RWPE2 (cell line): ENCODE measurements around the gene CLCN3.
"Not testable (repeated sequence)": the region's sequence is repeated elsewhere in the genome, so short reads cannot be mapped to it uniquely, and the experiment has no call there.

ENCODE experiments used
- ATAC-seq: fragments of 200-7000 bp; cut with Tn5 transposase; 3 replicates; pipeline ENCODE4 v1.9.1; 2021; ENCODE audit warnings: low read depth
- DNase-seq: peaks from one replicate; pipeline ENCODE4 v3.0.0-alpha.2; 2020; ENCODE audit warnings: low spot score
- H3K27ac ChIP-seq: fragments of 450-650 bp; 2 replicates; pipeline ENCODE4 v1.5.1; 2017; ENCODE audit warnings: mild to moderate bottlenecking; ENCODE audit not compliant: poor library complexity, severe bottlenecking
- H3K27me3 ChIP-seq: fragments of 250-450 bp; sonication (Bioruptor Pico); 2 replicates; pipeline ENCODE4 v1.5.1; 2021; ENCODE audit warnings: mild to moderate bottlenecking, moderate library complexity; ENCODE audit not compliant: insufficient read depth, poor library complexity, severe bottlenecking
- H3K36me3 ChIP-seq: fragments of 250-450 bp; sonication (Bioruptor Pico); 2 replicates; pipeline ENCODE4 v1.5.1; 2020; ENCODE audit warnings: low read depth, mild to moderate bottlenecking, moderate library complexity
- H3K4me1 ChIP-seq: fragments of 250-450 bp; sonication (Bioruptor Pico); 2 replicates; pipeline ENCODE4 v1.5.1; 2021; ENCODE audit warnings: mild to moderate bottlenecking, moderate library complexity; ENCODE audit not compliant: insufficient read depth, poor library complexity, severe bottlenecking
- H3K4me3 ChIP-seq: fragments of 250-450 bp; sonication (Bioruptor Pico); 2 replicates; pipeline ENCODE4 v1.5.1; 2021; ENCODE audit warnings: mild to moderate bottlenecking, moderate library complexity; ENCODE audit not compliant: severe bottlenecking
- H3K9me3 ChIP-seq: fragments of 250-450 bp; sonication (Bioruptor Pico); 2 replicates; pipeline ENCODE4 v1.5.1; 2021; ENCODE audit warnings: mild to moderate bottlenecking, moderate library complexity; ENCODE audit not compliant: severe bottlenecking
- TF ChIP-seq, protein P1 (sequence below): fragments of 450-650 bp; IDR thresholded peaks from one replicate; pipeline ENCODE4 v1.5.1; 2017; ENCODE audit warnings: mild to moderate bottlenecking, moderate library complexity; ENCODE audit not compliant: poor library complexity, severe bottlenecking

Gene CLCN3

GRCh38 chr4:169727616-169728015 lies 107.2 kb downstream of the CLCN3 start:
- ATAC-seq (no peak), DNase-seq (no peak)
- no peak overlapping the region for H3K27ac ChIP-seq
- no peak overlapping the region for H3K4me3 ChIP-seq
- H3K4me1 ChIP-seq = no peaks in the 10 kb centered on the region
- TF ChIP-seq, protein P1, sequence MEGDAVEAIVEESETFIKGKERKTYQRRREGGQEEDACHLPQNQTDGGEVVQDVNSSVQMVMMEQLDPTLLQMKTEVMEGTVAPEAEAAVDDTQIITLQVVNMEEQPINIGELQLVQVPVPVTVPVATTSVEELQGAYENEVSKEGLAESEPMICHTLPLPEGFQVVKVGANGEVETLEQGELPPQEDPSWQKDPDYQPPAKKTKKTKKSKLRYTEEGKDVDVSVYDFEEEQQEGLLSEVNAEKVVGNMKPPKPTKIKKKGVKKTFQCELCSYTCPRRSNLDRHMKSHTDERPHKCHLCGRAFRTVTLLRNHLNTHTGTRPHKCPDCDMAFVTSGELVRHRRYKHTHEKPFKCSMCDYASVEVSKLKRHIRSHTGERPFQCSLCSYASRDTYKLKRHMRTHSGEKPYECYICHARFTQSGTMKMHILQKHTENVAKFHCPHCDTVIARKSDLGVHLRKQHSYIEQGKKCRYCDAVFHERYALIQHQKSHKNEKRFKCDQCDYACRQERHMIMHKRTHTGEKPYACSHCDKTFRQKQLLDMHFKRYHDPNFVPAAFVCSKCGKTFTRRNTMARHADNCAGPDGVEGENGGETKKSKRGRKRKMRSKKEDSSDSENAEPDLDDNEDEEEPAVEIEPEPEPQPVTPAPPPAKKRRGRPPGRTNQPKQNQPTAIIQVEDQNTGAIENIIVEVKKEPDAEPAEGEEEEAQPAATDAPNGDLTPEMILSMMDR = no peak
- peaks cover 22% of the 10 kb centered on the region for H3K36me3 ChIP-seq
- no peaks in the 10 kb centered on the region for H3K27me3 ChIP-seq
- H3K9me3 ChIP-seq = no peaks in the 10 kb centered on the region

- ATAC-seq (no peak), DNase-seq (no peak)
- H3K36me3 ChIP-seq = peaks cover 24% of the 10 kb centered on the region
- TF ChIP-seq, protein P1 = no peak
- no peaks in the 10 kb centered on the region for H3K4me1 ChIP-seq
- H3K27me3 ChIP-seq = no peaks in the 10 kb centered on the region
- H3K27ac ChIP-seq = no peak overlapping the region
- no peaks in the 10 kb centered on the region for H3K9me3 ChIP-seq
- no peak overlapping the region for H3K4me3 ChIP-seq
Observed at GRCh38 chr4:169730564-169730963, 110.2 kb downstream of the CLCN3 start.

DNA sequence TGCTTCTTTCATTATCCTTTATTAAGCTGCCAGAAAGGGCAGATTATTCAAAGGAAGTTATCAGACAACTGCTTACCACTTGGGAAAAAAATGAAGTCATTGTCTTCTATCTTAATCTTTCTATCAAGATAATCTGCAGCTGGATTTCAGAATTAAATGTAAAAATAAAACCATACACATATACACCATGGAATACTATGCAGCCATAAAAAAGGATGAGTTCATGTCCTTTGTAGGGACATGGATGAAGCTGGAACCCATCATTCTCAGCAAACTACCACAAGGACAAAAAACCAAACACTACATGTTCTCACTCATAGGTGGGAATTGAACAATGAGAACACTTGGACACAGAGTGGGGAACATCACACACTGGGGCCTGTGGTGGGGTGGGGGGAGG lies 118.2 kb downstream of the CLCN3 start:
- not testable (repeated sequence) for H3K4me3 ChIP-seq, H3K4me1 ChIP-seq, H3K27ac ChIP-seq, H3K9me3 ChIP-seq, ATAC-seq, H3K27me3 ChIP-seq, DNase-seq
- H3K36me3 ChIP-seq = peaks cover 20% of the 10 kb centered on the region

DNA sequence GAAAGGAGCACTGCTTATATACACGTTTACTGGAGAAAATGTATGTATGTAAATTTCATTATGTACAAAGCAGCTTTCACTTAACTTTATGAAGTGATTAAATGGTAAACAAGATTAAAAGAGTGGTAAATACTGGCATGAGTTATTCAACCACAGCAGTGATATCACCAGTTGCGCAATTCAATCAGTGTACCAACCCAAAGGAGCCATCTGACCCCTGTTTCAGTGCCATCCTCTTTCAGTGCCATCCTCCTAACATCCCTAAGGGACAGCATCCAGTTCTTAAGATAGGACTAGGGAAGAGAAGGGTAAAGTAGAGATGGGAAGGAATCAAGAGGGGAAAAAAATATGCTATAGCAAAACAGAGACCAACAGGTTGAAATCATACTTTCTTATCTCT lies 121.2 kb downstream of the CLCN3 start:
- Histone ChIP-seq H3K27me3 (no peaks in the 10 kb centered on the region), H3K27ac (no peak overlapping the region), H3K4me3 (no peak overlapping the region), H3K4me1 (no peaks in the 10 kb centered on the region), H3K9me3 (no peaks in the 10 kb centered on the region), H3K36me3 (peaks cover 21% of the 10 kb centered on the region)
- no peak for DNase-seq
- TF ChIP-seq, protein P1 = no peak
- no peak for ATAC-seq

- H3K4me3 ChIP-seq = no peak overlapping the region
- ATAC-seq = no peak
- TF ChIP-seq, protein P1 = no peak
- DNase-seq = no peak
- H3K27ac ChIP-seq = no peak overlapping the region
- no peaks in the 10 kb centered on the region for H3K4me1 ChIP-seq
- peaks cover 31% of the 10 kb centered on the region for H3K36me3 ChIP-seq
- H3K9me3 ChIP-seq = no peaks in the 10 kb centered on the region
- no peaks in the 10 kb centered on the region for H3K27me3 ChIP-seq
Observed at GRCh38 chr4:169744601-169745000, 124.2 kb downstream of the CLCN3 start.
